ENCODE data around the gene PDGFC. TPM values are rescaled to one million over a fixed set of nuclear protein-coding genes. Genes with fewer than 3 reads are reported as not detected.

PDGFC gene
- total and polyA plus RNA-seq, 2 of the 13 experiments (the other 11 are each of a cell fraction or from before 2014, with no cell fraction given): 4.6 to 9.1 TPM

DNA sequence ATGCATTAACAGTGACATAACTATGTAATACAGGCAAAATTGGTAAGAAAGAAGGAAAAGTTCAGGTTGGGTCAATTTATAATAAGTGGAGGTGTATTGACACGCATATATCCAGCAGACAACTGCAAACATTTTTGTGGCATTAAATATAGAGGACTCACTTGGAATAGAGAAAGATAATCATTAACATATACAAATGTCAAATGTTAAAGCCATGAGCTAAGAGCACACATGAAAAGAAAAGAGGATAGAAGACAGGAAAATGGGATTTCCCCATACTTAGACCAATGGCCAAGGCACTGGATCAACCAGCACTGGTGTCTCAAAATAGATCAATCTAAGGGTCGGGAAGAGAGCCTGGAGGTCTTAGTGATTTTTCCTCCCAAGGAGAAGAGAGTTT is 187.6 kb downstream of the PDGFC start (continued):
- TF ChIP-seq HNRNPLL (IDR thresholded peaks at IDR 0.05; ENCODE audit: low read depth, low read length, poor library complexity, severe bottlenecking): no peak

DNA sequence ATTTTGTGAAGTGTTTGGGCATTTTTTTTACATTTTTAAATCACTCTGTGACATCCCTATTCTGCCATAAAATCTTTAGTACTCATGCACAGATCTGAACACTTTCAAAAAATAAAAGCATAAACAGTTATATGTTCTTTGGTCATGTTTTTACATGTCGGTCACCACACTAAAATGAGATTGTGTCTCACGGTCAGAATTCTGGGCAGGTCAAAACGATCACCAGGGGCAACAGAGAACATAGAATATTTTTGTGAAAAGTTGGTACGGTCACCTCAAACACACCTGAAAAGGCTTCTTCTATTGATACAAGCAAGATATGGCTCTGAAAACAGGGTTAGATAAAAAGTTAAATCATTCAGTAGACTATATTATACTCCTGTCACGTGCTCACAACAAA is 189.1 kb downstream of the PDGFC start:
- ChIA-PET CTCF (ENCODE audit: low intra/inter-chr PET ratio, low total read pairs) (no interaction called here), POLR2A (no interaction called here)
- in situ Hi-C loops (cut with HindIII; ENCODE audit: extremely low pct_ligation_motif_present, low pct_unique_long_range_greater_than_20kb) (no loop called here), intact Hi-C loops (cut with micrococcal nuclease; ENCODE audit: unreplicated experiment) (no loop called here)
- Histone ChIP-seq H3K79me2 (ENCODE audit: insufficient read depth, low read length) (no peaks in the 10 kb centered on the region), H4K20me1 (ENCODE audit: insufficient read depth, low read length) (no peaks in the 10 kb centered on the region), H3K9ac (ENCODE audit: insufficient read depth, low read depth, low read length) (no peak overlapping the region), H2AFZ (ENCODE audit: low read length) (no peak overlapping the region), H3K4me3 (replicated peaks in 1 of 3; ENCODE audit: insufficient read depth in 1 of 3, low read depth in 2 of 3, low read length in 3 of 3) (no peak overlapping the region), H3K27ac (ENCODE audit: extremely low read length, insufficient read depth, low read length) (no peak overlapping the region), H3K4me2 (ENCODE audit: low read depth, low read length) (no peak overlapping the region), H3K9me3 (ENCODE audit: low read length) (no peaks in the 10 kb centered on the region), H3K4me1 (ENCODE audit: insufficient read depth, low read length) (peaks cover 22% of the 10 kb centered on the region), H3K27me3 (ENCODE audit: control insufficient read depth in 1 of 2, insufficient read depth in 2 of 2, low read length in 2 of 2) (no peaks in the 10 kb centered on the region), H3K36me3 (replicated peaks in 1 of 2; ENCODE audit: control insufficient read depth in 1 of 2, insufficient read depth in 2 of 2, low read length in 2 of 2) (no peaks in the 10 kb centered on the region)
- BruUV-seq (replicated peaks): no TSS peak
- no peak for FAIRE-seq
- DNase-seq (ENCODE audit: low spot score): no peak
- TF ChIP-seq ZMYM2 (CRISPR knock-in tag; IDR thresholded peaks at IDR 0.05): no peak
- no peak for TF ChIP-seq MBD4 (IDR thresholded peaks at IDR 0.05; ENCODE audit: borderline replicate concordance, low read length)
- TF ChIP-seq KDM5A (IDR thresholded peaks at IDR 0.05; ENCODE audit: borderline replicate concordance, low read length): no peak
- TF ChIP-seq, protein P1, sequence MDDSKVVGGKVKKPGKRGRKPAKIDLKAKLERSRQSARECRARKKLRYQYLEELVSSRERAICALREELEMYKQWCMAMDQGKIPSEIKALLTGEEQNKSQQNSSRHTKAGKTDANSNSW (CRISPR knock-in tag; IDR thresholded peaks at IDR 0.05; ENCODE audit: borderline replicate concordance): no peak
- TF ChIP-seq ZNF207 (IDR thresholded peaks at IDR 0.05; ENCODE audit: borderline replicate concordance): no peak
- no peak for TF ChIP-seq ZNF605 (CRISPR knock-in tag; IDR thresholded peaks at IDR 0.05)
- TF ChIP-seq HMG20B (CRISPR knock-in tag; conservative IDR thresholded peaks at IDR 0.05): no peak
- ATAC-seq: no peak
- WGBS (ENCODE audit: low lambda C conversion rate): 94% methylated on average over 5 of the region's 5 CpGs

DNA sequence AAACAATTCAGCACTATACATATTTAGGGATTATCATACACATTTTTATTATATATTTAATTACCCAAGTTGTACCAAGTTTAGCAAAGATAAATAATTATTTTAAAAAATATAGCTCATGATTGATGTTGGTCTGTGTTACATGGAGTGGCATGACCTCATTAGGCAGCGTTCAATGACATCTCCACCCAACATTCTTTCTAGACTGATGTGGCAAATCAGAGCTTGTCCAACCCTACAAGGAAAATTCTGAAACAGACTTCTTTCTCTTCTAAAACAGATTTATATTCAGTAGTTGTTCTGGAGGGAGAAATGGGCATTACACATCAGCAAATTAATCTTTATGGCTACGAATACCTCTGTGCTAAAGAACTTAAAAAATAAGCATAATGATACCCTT is 189.7 kb downstream of the PDGFC start:
- H3K4me3 ChIP-seq (replicated peaks in 1 of 3; ENCODE audit: insufficient read depth in 1 of 3, low read depth in 2 of 3, low read length in 3 of 3): no peak overlapping the region
- CTCF ChIA-PET (ENCODE audit: low intra/inter-chr PET ratio, low total read pairs): no interaction called here
- no peaks in the 10 kb centered on the region for H3K27me3 ChIP-seq (ENCODE audit: control insufficient read depth in 1 of 2, insufficient read depth in 2 of 2, low read length in 2 of 2)
- in situ Hi-C loops (cut with HindIII; ENCODE audit: extremely low pct_ligation_motif_present, low pct_unique_long_range_greater_than_20kb) (no loop called here), intact Hi-C loops (cut with micrococcal nuclease; ENCODE audit: unreplicated experiment) (no loop called here)
- no peaks in the 10 kb centered on the region for H3K36me3 ChIP-seq (replicated peaks in 1 of 2; ENCODE audit: control insufficient read depth in 1 of 2, insufficient read depth in 2 of 2, low read length in 2 of 2)
- ATAC-seq: no peak
- H2AFZ ChIP-seq (ENCODE audit: low read length): no peak overlapping the region
- no peak for DNase-seq (ENCODE audit: low spot score)
- no peak overlapping the region for H3K27ac ChIP-seq (ENCODE audit: extremely low read length, insufficient read depth, low read length)
- no peak overlapping the region for H3K4me2 ChIP-seq (ENCODE audit: low read depth, low read length)
- no peaks in the 10 kb centered on the region for H3K79me2 ChIP-seq (ENCODE audit: insufficient read depth, low read length)
- no peaks in the 10 kb centered on the region for H4K20me1 ChIP-seq (ENCODE audit: insufficient read depth, low read length)
- POLR2A ChIA-PET: no interaction called here
- no peak for FAIRE-seq
- H3K4me1 ChIP-seq (ENCODE audit: insufficient read depth, low read length): peaks cover 22% of the 10 kb centered on the region
- WGBS (ENCODE audit: low lambda C conversion rate): 95% methylated on average over 2 of the region's 2 CpGs
- H3K9ac ChIP-seq (ENCODE audit: insufficient read depth, low read depth, low read length): no peak overlapping the region
- no TSS peak for BruUV-seq (replicated peaks)
- no peaks in the 10 kb centered on the region for H3K9me3 ChIP-seq (ENCODE audit: low read length)
- TF ChIP-seq, protein P2, sequence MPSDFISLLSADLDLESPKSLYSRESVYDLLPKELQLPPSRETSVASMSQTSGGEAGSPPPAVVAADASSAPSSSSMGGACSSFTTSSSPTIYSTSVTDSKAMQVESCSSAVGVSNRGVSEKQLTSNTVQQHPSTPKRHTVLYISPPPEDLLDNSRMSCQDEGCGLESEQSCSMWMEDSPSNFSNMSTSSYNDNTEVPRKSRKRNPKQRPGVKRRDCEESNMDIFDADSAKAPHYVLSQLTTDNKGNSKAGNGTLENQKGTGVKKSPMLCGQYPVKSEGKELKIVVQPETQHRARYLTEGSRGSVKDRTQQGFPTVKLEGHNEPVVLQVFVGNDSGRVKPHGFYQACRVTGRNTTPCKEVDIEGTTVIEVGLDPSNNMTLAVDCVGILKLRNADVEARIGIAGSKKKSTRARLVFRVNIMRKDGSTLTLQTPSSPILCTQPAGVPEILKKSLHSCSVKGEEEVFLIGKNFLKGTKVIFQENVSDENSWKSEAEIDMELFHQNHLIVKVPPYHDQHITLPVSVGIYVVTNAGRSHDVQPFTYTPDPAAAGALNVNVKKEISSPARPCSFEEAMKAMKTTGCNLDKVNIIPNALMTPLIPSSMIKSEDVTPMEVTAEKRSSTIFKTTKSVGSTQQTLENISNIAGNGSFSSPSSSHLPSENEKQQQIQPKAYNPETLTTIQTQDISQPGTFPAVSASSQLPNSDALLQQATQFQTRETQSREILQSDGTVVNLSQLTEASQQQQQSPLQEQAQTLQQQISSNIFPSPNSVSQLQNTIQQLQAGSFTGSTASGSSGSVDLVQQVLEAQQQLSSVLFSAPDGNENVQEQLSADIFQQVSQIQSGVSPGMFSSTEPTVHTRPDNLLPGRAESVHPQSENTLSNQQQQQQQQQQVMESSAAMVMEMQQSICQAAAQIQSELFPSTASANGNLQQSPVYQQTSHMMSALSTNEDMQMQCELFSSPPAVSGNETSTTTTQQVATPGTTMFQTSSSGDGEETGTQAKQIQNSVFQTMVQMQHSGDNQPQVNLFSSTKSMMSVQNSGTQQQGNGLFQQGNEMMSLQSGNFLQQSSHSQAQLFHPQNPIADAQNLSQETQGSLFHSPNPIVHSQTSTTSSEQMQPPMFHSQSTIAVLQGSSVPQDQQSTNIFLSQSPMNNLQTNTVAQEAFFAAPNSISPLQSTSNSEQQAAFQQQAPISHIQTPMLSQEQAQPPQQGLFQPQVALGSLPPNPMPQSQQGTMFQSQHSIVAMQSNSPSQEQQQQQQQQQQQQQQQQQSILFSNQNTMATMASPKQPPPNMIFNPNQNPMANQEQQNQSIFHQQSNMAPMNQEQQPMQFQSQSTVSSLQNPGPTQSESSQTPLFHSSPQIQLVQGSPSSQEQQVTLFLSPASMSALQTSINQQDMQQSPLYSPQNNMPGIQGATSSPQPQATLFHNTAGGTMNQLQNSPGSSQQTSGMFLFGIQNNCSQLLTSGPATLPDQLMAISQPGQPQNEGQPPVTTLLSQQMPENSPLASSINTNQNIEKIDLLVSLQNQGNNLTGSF (CRISPR knock-in tag; IDR thresholded peaks at IDR 0.05): no peak
- no peak for TF ChIP-seq ZNF607 (CRISPR knock-in tag; IDR thresholded peaks at IDR 0.05; ENCODE audit: borderline replicate concordance)

Data from HepG2 (cell line).